NCI-H1436 (cell line): ENCODE measurements around the gene FALEC.
"Not testable (repeated sequence)": the region's sequence is repeated elsewhere in the genome, so short reads cannot be mapped to it uniquely, and the experiment has no call there.

Experiments used
- DNase-seq: peaks from one replicate; lab custom pipeline; 2025; lab: John Stamatoyannopoulos, UW

Gene FALEC

DNA sequence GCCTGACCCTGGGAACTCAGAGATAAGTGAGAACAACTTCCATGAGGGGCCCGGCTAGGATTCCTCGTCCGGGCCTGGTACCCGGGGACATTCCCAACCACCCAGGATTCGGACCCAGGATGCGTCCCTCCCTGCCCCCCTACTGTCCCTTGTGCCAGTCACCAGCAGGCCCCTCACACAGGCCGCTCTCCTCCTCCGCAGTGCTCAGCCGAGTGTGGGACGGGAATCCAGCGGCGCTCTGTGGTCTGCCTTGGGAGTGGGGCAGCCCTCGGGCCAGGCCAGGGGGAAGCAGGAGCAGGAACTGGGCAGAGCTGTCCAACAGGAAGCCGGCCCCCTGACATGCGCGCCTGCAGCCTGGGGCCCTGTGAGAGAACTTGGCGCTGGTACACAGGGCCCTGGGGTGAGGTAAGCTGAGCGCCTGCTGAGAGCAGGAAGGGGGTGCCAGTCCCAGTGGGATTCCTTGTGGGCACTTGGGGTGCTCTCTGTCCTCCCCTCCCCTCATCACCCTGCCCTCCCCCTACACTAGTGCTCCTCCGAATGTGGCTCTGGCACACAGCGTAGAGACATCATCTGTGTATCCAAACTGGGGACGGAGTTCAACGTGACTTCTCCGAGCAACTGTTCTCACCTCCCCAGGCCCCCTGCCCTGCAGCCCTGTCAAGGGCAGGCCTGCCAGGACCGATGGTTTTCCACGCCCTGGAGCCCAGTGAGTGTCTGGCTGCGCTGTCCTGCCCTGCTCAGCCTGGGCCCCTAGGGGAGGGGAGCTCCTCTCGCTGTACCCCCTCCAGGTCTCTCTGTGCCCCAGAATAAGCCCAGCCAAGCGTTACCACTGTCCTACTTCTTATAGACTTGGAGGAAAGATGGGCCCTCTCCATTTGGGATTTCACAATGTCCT, 43.5 kb downstream of the FALEC start:
- no peak for DNase-seq

GRCh38 chr1:150559656-150560010, 44.1 kb downstream of the FALEC start:
- DNase-seq: no peak

DNA sequence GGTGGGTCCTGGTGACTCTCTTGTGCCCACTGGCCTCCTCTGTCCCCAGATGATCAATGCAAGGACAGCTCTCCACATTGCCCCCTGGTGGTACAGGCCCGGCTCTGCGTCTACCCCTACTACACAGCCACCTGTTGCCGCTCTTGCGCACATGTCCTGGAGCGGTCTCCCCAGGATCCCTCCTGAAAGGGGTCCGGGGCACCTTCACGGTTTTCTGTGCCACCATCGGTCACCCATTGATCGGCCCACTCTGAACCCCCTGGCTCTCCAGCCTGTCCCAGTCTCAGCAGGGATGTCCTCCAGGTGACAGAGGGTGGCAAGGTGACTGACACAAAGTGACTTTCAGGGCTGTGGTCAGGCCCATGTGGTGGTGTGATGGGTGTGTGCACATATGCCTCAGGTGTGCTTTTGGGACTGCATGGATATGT, 44.5 kb downstream of the FALEC start:
- DNase-seq: peak; percentile 62

GRCh38 chr1:150560576-150561253, 45.2 kb downstream of the FALEC start:
- peak; percentile 83 for DNase-seq

GRCh38 chr1:150561254-150561973, 45.9 kb downstream of the FALEC start:
- DNase-seq: peak; percentile 69

DNA sequence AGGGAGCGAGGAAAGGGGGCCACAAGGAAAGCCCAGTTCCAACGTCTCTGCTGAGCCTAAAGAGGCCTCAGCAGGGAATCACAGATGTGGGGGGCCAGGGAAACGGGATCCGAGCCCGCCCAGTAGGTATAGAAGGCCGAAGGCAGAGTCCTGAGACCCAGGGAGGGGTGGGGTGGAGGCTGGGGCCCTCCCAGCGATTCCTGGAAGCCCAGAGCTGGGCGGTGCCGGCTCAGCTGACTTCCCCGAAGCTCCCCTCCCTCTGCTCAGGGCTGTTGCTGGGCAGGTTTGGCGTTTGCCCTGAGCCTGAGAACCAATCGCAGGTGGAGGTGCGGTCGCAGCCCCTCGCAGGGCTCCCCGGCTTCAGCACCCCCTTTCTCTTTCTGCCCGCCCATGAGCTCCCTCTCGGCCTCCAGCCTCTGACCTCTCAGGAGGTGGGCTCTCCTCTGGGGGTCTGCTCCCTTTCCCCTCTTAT, 46.5 kb downstream of the FALEC start:
- DNase-seq: peak; percentile 72

- DNase-seq: no peak
Observed at GRCh38 chr1:150562446-150563339, 47.1 kb downstream of the FALEC start.

DNA sequence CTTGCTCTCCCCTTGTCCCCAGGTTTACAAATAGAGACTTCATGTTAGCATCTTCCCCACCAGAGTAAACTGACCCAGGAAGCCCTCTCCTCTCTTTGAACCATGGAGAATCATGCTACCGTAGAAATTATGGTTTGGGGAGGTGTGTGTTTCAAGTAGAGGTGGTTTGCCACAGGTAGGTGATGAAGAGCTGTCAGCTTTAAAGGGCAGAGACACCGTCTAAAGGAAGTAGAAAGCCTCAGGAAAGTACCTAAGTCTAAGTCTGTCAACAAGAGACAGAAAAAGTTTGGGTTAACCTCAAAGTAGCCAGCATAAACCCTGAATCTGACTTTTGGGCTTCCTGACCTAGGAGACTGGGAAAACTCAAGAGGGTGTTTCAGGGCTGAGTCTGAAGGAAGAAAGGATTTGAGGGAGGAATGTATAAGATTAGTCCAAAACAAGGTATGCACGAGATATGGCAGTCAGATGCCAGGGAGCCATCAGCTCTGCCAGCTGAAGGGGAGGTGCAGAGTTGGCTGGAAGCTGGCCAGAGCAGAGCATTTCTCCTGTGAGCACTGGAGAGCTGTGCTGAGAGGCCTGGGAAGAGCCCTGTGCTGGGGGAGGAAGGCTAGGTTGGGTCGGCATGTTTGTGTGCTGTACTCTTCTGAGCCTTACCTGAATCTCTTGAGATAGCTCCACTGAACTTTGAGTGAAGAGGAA, 47.9 kb downstream of the FALEC start:
- no peak for DNase-seq

GRCh38 chr1:150564051-150564991, 48.8 kb downstream of the FALEC start:
- DNase-seq: no peak

GRCh38 chr1:150565240-150565991, 49.9 kb downstream of the FALEC start:
- DNase-seq: not testable (repeated sequence)

DNA sequence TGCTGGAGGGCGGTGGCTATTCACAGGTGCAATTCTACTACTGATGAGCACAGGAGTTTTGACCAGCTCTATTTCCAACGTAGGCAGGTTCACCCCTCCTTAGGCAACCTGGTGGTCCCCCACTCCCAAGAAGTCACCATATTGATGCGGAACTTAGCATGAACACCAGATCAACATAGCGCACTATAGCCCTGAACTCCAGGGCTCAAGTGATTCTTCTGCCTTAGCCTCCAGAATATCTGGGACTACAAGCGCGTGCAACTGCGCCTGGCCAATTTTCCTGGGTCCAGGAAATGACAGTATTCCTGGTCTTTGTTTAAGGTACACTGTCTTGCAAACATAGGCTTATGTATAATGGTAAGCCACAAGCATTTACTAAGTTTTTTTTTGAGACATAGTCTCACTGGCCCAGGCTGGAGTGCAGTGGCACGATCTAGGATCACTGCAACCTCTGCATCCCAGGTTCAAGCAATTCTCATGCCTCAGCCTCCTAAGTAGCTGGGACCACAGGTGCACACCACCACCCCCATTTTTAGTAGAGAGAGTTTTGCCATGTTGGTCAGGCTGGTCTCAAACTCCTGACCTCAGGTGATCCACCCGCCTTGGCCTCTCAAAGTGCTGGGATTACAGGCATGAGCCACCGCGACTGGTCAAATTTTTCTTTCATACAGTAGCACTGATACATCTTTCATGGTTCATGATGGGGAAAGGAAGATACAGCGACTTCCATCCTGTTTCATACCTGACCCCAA, 51.2 kb downstream of the FALEC start:
- no peak for DNase-seq

DNA sequence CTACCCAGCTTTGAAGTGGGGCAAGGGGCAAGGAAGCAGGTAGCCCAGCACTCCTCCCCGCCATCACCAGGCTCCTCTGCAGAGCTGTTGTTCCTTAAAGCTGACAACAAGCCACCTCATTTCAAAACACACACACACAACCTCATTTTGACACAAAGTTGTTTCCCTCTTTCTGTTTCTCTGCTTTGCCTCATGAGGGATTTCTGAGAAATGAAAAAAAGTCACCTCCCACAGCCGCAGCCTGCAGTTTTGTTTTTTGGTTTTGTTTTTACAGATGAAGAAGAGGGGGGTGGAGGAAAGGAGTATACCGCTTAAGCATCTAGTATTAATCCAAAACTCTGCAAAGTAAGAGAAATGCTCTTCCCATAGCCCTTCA, 51.8 kb downstream of the FALEC start:
- no peak for DNase-seq

GRCh38 chr1:150567717-150568593, 52.4 kb downstream of the FALEC start:
- DNase-seq: no peak

GRCh38 chr1:150568594-150568966, 53.0 kb downstream of the FALEC start:
- no peak for DNase-seq

- no peak for DNase-seq
Observed at GRCh38 chr1:150572918-150573647, 57.5 kb downstream of the FALEC start.

DNA sequence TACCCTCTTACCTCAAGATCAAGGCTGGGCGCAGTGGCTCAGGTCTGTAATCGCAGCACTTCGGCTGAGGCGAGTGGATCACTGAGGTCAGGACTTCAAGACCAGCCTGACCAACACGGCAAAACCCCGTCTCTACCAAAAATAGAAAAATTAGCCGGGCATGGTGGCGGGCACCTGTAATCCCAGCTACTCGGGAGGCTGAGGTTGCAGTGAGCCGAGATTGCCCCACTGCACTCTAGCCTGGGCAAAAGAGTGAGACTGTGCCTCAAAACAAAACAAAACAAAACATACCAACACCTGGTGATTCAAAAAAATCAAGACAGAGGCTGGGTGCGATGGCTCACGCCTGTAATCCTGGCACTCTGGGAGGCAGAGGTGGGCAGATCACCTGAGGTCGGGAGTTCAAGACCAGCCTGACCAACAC, 58.1 kb downstream of the FALEC start:
- DNase-seq: not testable (repeated sequence)
